ENCODE data around the gene VAV3.

- TF ChIP-seq, protein P1, sequence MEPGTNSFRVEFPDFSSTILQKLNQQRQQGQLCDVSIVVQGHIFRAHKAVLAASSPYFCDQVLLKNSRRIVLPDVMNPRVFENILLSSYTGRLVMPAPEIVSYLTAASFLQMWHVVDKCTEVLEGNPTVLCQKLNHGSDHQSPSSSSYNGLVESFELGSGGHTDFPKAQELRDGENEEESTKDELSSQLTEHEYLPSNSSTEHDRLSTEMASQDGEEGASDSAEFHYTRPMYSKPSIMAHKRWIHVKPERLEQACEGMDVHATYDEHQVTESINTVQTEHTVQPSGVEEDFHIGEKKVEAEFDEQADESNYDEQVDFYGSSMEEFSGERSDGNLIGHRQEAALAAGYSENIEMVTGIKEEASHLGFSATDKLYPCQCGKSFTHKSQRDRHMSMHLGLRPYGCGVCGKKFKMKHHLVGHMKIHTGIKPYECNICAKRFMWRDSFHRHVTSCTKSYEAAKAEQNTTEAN (CRISPR knock-in tag; IDR thresholded peaks at IDR 0.05), result no peak
- TF ChIP-seq NR2C2 (CRISPR knock-in tag; IDR thresholded peaks at IDR 0.05), result no peak
- TF ChIP-seq SP1 (CRISPR knock-in tag; conservative IDR thresholded peaks at IDR 0.05), result no peak
- no peak for TF ChIP-seq MXD4 (CRISPR knock-in tag; IDR thresholded peaks at IDR 0.05; ENCODE audit: borderline replicate concordance)
- TF ChIP-seq CTCF (IDR thresholded peaks at IDR 0.05), result no peak
- TF ChIP-seq, protein P2, sequence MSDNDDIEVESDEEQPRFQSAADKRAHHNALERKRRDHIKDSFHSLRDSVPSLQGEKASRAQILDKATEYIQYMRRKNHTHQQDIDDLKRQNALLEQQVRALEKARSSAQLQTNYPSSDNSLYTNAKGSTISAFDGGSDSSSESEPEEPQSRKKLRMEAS (CRISPR knock-in tag; IDR thresholded peaks at IDR 0.05), result no peak
- no peak for TF ChIP-seq FOXK1 (CRISPR knock-in tag; IDR thresholded peaks at IDR 0.05)
- no peak for TF ChIP-seq NFE2L1 (CRISPR knock-in tag; IDR thresholded peaks at IDR 0.05)
- TF ChIP-seq, protein P3, sequence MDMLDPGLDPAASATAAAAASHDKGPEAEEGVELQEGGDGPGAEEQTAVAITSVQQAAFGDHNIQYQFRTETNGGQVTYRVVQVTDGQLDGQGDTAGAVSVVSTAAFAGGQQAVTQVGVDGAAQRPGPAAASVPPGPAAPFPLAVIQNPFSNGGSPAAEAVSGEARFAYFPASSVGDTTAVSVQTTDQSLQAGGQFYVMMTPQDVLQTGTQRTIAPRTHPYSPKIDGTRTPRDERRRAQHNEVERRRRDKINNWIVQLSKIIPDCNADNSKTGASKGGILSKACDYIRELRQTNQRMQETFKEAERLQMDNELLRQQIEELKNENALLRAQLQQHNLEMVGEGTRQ (CRISPR knock-in tag; IDR thresholded peaks at IDR 0.05), result no peak
- no peak for TF ChIP-seq GABPB1 (CRISPR knock-in tag; IDR thresholded peaks at IDR 0.05)
- no peak for TF ChIP-seq NR3C1 (CRISPR knock-in tag; conservative IDR thresholded peaks at IDR 0.05; ENCODE audit: low read depth)
- no peak for TF ChIP-seq ZNF416 (CRISPR knock-in tag; IDR thresholded peaks at IDR 0.05)
- no peak for TF ChIP-seq CREB1 (CRISPR knock-in tag; IDR thresholded peaks at IDR 0.05)
- no peak for TF ChIP-seq ATF3 (CRISPR knock-in tag; conservative IDR thresholded peaks at IDR 0.05)
Observed at GRCh38 chr1:107993920-107994319, 28.9 kb upstream of the VAV3 start.

Measured in WTC11 (cell line).